A673 (cell line): ENCODE results near the gene TSPAN2. TPM values are rescaled to one million over a fixed set of nuclear protein-coding genes. Genes with fewer than 3 reads are reported as not detected.

Experiments used
- BruUV-seq: library from RNA; stranded (reverse); fragments of 400-500 nt; replicated peaks from 2 replicates; lab custom pipeline; 2021; lab: Mats Ljungman, UMichigan
- CTCF ChIA-PET: fragments of 300-600 bp; sonication (Branson Sonifier 250); formaldehyde crosslinking; loops from one replicate; lab custom pipeline; 2022; ENCODE audit warnings: antibody characterized with exemption; lab: Charles Lee
- POLR2A ChIA-PET: fragments of 300-600 bp; sonication (Branson Sonifier 250); formaldehyde crosslinking; loops from one replicate; lab custom pipeline; 2022; ENCODE audit warnings: antibody characterized with exemption; ENCODE audit not compliant: low non-redundant PET; lab: Charles Lee
- DNase-seq: peaks from one replicate; pipeline ENCODE4 v3.0.0-alpha.2; 2015; ENCODE audit warnings: low spot score
- H3K27ac ChIP-seq: fragments of 200-600 bp; sonication (generic); 2 replicates; pipeline ENCODE4 v1.5.1; 2016; ENCODE audit warnings: mixed run types, low read depth, mild to moderate bottlenecking, mixed read lengths, antibody characterized with exemption, low read length; ENCODE audit not compliant: poor library complexity, severe bottlenecking
- H3K27me3 ChIP-seq: fragments of 200-600 bp; sonication (generic); replicated peaks from 2 replicates; pipeline ENCODE4 v1.6.1; 2017; ENCODE audit warnings: mixed run types, low read depth, mild to moderate bottlenecking, mixed read lengths, antibody characterized with exemption, low read length; ENCODE audit not compliant: insufficient read depth, poor library complexity
- H3K36me3 ChIP-seq: fragments of 200-600 bp; sonication (generic); 2 replicates; pipeline ENCODE4 v1.6.1; 2016; ENCODE audit warnings: mixed run types, mild to moderate bottlenecking, mixed read lengths, antibody characterized with exemption, low read length; ENCODE audit not compliant: insufficient read depth, poor library complexity, severe bottlenecking
- H3K4me1 ChIP-seq: fragments of 200-600 bp; sonication (generic); 2 replicates; pipeline ENCODE4 v1.6.1; 2017; ENCODE audit warnings: mixed run types, mild to moderate bottlenecking, mixed read lengths, antibody characterized with exemption, low read length; ENCODE audit not compliant: insufficient read depth, poor library complexity, severe bottlenecking
- H3K4me3 ChIP-seq: fragments of 200-600 bp; sonication (generic); 2 replicates; pipeline ENCODE4 v1.5.1; 2016; ENCODE audit warnings: low read depth, mixed run types, mild to moderate bottlenecking, mixed read lengths, low read length; ENCODE audit not compliant: poor library complexity, severe bottlenecking
- H3K9me3 ChIP-seq: fragments of 200-600 bp; sonication (generic); 2 replicates; pipeline ENCODE4 v1.6.1; 2016; ENCODE audit warnings: mixed run types, low read depth, mild to moderate bottlenecking, mixed read lengths, antibody characterized with exemption, low read length; ENCODE audit not compliant: poor library complexity, severe bottlenecking
- CTCF ChIP-seq: fragments of 300-800, 200-600 bp; sonication (generic); conservative IDR thresholded peaks from 2 replicates; pipeline ENCODE4 v1.5.1; 2017; ENCODE audit warnings: low read depth, mild to moderate bottlenecking, antibody characterized with exemption, low read length, moderate library complexity, mixed read lengths
- EZH2 ChIP-seq: fragments of 200-600 bp; sonication (generic); IDR thresholded peaks from 2 replicates; pipeline ENCODE4 v1.6.1; 2017; ENCODE audit warnings: borderline replicate concordance, low read depth, mild to moderate bottlenecking, mixed read lengths, antibody characterized with exemption, low read length; ENCODE audit not compliant: poor library complexity, severe bottlenecking
- intact Hi-C: fragments of 100-400 bp; cut with micrococcal nuclease; formaldehyde crosslinking; loops from one replicate; pipeline ENCODE4 v1.10.0; 2022; ENCODE audit not compliant: unreplicated experiment
- total RNA-seq: library from RNA; stranded (reverse); gene quantifications from 2 replicates; pipeline ENCODE4 v1.2.3, GENCODE V29; 2021

Gene TSPAN2
- total RNA-seq, 1 experiment from 2014 or later = 2.8 TPM

GRCh38 chr1:115035652-115036051 lies 53.7 kb downstream of the TSPAN2 start:
- Histone ChIP-seq H3K36me3 (no peaks in the 10 kb centered on the region), H3K4me1 (no peaks in the 10 kb centered on the region), H3K27ac (no peak overlapping the region), H3K9me3 (no peaks in the 10 kb centered on the region), H3K4me3 (no peak overlapping the region), H3K27me3 (no peaks in the 10 kb centered on the region)
- DNase-seq = no peak
- BruUV-seq = no TSS peak
- TF ChIP-seq EZH2 = no peak
- no peak for TF ChIP-seq CTCF
- ChIA-PET CTCF (no interaction called here), POLR2A (no interaction called here)
- intact Hi-C loops = no loop called here

GRCh38 chr1:115031595-115031994 lies 57.7 kb downstream of the TSPAN2 start:
- Histone ChIP-seq H3K9me3 (no peaks in the 10 kb centered on the region), H3K27me3 (peaks cover 6% of the 10 kb centered on the region), H3K36me3 (no peaks in the 10 kb centered on the region), H3K4me1 (no peaks in the 10 kb centered on the region), H3K27ac (no peak overlapping the region), H3K4me3 (no peak overlapping the region)
- no peak for DNase-seq
- BruUV-seq = no TSS peak
- intact Hi-C loops = no loop called here
- ChIA-PET CTCF (no interaction called here), POLR2A (interaction anchor here (0.7 kb wide), 1 partner anchor 1053 kb away, joined by 3 read pairs; the partner anchor contains the start of gene OLFML3)
- no peak for TF ChIP-seq EZH2
- no peak for TF ChIP-seq CTCF

- POLR2A ChIA-PET = no interaction called here
- no peak within 1 kb of the TSS for H3K27ac ChIP-seq
- BruUV-seq = no TSS peak
- no peaks in the 10 kb centered on the region for H3K36me3 ChIP-seq
- CTCF ChIA-PET = no interaction called here
- TF ChIP-seq CTCF (no peak), EZH2 (no peak)
- H3K27me3 ChIP-seq = peaks cover 6% of the 10 kb centered on the region
- no peaks in the 10 kb centered on the region for H3K9me3 ChIP-seq
- intact Hi-C loops = no loop called here
- H3K4me3 ChIP-seq = no peak within 1 kb of the TSS
- no peak for DNase-seq
- H3K4me1 ChIP-seq = no peaks in the 10 kb centered on the region
Measured at GRCh38 chr1:115029526-115029925, 59.8 kb downstream of the TSPAN2 start, which contains the start of gene TSHB. TSHB (plus strand) TSS chr1:115029826; CDS start chr1:115033363, 3,537 bp downstream.
